GM21390 (cell line): ENCODE measurements around the gene LAMB3.

Source experiments
- ATAC-seq: cut with Tn5 transposase; IDR thresholded peaks from one replicate; pipeline ENCODE4 v1.9.1; 2021; ENCODE audit not compliant: unreplicated experiment

Gene LAMB3

DNA sequence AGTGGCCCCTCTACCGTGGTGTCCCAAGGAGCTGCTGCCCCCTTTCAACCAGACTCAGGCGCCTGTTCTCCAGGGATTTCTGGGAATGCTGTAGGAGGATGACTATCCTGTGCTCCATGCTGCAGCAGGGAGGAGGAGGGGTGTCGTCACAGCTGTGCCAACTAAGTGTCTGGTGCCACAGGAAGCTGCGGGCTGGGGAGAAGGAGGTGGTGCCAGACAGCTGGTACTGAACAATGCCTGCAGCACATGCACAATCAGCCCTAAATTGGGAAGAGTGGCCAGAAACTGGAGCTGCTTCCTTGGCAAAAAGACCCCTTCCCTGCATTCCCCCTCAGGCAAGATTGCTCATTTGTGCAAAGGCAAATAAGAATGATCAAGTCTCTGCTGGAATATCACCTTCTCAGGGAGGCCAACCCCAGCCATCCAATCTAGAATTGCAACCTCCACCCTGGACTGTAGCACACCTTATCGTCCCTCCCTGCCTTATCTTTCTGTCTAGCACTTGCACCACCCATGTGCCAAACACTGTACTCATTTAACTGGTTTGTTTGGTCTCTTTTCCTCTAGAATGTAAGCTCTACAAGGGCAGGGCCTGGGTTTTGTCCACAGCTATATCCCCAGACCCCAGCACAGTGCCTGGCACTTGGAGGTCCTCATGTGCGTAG lies 33.3 kb downstream of the LAMB3 start:
- no peak for ATAC-seq

DNA sequence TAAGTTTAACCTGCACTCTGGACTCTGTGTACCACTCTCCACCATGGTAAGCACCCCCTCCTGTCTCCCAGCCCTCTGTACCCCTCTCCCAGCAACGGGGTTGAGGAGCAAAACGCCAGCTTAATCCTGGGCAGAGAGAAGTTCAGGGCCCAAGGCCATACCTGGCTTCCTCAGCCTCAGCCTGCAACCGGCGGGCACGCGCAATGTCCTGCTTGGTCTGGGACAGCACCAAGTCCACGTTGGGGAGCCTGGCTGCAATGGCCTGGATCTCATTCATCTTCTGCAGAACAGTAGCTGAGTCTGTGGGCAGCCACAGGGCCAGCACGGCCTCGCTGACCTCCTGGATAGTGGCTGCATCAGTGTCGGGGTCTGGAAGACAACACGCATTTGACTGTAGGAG lies 33.9 kb downstream of the LAMB3 start:
- ATAC-seq: no peak

DNA sequence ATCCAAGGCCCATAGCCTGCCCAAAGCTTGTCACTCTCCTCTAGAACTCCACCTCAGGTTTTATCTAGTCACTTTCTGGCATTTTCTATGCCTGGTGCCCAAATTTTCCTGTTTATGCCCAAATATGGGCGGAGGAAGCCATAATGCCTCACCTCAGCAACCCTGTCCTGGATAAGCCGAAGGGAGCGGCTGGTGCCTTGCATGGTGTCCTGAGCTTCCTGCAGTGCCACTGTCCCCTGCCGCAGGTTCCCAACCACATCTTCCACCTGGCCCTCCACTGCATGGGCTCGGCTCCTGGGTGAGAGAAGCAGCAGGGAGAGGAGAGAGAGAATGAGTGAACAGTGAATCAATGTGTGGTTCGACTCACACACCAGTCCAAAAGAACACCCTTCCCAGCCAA lies 34.5 kb downstream of the LAMB3 start:
- no peak for ATAC-seq

DNA sequence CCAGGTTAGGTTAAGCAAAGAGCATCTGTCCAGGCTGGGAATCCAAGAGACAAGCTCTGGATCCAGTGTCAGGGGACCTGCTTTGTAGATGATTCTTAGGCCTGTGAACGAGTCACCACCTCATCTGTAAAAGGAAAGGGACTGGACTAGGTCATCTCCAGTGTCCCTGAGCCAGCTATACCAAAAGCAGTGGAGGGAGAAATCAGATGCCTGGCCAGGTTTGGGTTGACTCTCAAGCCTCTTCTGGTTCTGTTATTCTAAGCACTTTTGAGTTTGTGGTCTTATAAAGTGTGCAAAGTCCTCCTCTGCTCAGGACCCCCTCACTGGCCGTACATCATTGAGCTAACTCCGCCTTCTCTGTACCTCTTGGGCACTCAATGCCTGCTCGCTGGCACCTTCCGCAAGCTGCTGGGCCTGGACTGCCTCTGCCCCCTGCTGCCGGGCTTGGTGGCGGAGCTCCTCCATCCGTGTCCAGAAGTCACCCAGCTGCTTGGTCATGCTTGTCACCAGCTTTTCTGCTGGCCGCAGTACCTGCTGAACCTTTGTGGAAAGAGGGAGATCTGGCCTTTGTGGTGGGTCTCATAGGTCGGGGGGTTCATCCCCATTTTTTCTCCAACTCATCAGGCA lies 35.1 kb downstream of the LAMB3 start:
- ATAC-seq: no peak

DNA sequence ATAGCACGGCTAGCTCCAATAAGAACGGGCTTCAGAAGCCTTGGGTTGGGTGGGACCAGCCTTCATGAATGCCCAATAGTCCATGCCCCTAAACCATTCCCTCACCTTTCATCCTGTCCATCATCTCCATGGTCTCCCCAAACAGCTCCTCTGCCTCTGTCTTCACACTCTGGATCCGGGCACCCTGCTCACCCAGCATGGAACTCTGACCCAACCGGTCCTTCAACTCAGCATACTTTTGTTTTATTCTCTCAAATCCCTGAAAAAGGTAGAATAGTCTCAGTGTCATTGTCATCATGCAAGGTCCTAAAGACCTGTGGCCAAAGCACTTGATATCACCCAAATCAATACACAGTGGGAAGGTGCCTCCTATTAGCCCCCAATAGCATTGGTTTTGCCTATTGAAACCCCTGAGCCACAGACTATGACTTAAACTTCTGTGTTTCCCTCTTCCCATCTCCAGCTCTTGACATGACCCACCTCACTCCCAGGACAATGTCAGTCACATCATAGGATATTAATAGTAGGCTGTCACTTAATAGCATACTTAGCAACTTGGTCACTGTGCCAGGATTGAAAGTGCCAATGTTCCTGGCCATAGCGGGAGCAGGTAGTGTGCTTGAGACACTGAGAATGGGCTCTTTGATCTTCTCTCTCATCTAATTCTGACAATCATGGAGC lies 35.7 kb downstream of the LAMB3 start:
- no peak for ATAC-seq

DNA sequence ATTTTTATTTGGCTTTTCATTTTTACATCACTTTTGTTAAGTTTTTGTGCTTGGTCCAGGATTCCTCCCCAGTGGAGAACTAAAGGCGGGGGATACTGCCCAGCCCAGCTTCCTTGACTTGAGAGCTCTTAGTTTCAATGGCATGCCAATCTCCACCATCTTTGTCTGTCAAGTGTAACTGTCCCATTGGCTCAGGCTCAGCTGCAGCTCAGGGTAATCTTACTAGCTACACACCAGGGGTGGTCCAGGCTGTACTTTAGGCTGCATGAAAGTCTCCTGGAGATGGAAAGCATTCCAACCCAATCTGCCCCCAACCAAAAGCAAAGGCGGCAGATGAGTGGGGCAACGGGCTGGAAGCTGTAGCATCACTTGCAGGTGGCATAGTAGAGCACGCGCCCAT lies 37.3 kb downstream of the LAMB3 start:
- ATAC-seq: no peak

DNA sequence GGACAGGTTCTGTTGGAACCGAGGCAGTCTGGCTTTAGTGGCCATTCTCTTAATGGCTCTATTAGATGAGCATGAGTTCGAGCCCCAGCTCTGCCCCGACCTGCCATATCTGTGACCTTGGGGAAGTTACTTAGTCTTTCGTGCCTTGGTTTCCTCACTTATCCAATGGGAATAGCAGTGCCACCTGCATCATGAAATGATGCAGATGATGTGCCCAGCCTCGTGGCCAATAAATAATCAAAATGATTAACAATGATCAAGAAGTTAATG lies 38.1 kb downstream of the LAMB3 start:
- ATAC-seq: no peak

DNA sequence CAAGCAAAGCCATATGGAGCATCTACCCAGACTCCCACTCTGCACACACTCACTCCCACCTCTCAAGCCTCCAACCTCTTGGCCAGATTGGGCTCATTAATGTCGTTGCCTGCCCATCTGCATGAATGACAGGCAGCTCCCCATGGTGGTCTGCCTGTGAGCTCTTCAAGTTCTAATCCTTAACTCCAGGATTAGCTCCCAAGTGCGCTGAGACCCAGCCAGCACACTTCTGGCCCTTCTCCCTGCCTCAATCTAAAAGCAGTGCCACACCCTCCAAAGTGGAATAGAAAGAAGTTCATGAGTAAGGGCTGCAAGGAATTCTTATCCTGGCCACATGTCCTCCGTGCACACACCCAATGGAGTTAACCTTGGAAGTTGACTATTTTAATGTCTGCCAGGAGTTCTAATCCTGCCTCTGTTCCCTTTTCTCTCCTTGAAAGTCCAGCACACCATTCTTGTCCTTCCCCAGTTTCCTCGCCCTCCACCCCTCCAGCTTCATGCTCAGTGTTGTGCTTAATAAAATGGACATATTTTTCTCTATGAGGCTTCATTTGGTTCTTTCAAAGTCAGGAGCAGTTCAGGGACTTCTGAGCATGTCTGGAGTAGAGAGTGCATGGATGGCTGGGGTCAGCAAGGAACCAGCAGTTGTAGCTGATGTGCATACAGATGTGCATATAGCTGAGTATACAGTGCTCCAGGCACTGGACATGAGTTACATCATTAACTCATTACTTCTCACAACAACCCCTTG lies 38.6 kb downstream of the LAMB3 start:
- ATAC-seq: no peak

DNA sequence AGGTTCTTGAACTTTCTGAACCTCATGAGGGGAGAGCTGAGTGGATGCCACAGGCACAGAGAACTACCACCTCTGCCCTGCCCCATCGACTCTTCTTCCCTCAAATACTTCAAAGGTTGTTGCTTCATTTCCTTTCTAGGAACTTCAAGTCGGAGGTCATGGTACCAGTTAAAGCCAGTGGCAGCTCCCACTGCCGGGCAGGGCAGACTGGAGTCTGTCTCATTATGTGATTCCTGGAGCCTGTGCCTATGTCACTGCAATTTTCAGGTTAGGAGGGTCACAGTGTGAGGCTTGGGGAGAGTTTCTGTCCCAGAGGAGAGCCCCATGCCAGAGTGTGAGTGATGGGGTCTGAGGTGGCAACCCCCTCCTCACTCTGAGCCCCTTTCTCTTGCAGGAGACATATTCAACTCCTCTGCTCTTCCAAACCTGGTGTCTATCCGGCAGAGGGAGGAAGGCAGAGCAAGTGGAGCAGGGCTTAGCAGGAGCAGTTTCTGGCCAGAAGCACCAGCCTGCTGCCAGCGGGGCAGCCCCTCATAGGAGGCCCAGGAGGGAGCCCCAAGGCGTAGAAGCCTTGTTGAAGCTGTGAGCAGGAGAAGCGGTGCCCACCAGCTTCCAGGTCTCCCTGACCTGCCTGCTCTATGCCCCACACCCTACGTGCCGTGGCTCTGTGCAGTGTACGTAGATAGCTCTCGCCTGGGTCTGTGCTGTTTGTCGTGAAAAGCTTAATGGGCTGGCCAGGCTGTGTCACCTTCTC lies 39.4 kb downstream of the LAMB3 start:
- no peak for ATAC-seq

DNA sequence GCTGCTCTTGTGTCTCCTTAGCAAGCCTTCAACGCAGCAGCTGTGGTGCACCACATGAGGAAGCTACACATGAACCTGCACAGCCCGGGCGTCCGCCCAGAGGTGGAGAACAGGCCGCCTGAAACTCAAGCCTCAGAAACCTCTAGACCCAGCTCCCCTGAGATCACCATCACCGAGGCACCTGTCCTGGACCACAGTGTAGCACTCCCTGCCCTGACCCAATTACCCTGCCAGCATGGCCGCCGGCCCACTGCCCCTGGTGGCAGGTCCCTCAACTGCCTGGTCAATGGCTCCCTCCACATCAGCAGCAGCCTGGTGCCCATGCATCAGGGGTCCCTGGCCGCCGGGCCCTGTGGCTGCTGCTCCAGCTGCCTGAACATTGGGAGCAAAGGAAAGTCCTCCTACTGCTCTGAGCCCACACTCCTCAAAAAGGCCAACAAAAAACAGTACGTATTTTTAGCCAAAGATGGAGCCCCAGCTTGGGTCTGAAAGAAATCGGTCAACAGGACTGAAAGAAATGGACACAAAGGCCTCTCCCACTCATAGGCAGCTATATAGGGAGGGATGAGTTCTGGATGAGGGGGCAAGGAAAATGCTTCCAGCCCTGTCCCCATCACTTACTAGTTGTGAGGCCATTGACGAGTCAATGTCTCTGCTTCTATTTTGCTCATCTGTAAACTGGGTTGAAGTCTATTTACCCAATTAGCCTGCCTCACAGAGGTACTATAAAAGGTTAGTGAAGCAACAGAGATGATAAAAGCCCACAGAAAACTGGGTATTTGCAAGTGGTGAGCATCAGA lies 40.3 kb downstream of the LAMB3 start:
- no peak for ATAC-seq

DNA sequence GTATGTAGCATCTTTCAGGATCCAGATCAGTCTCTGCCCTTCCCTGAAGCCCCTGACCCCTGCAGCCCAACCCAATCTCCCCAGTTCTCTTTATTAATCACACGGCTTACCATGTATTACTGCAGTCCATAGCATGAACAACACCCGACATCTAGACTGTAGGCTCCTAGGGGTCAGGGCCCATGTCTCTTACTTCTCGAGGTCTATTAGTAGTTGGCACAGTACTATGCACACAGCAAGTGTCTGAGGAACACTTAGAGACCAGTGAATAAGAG lies 41.7 kb downstream of the LAMB3 start:
- ATAC-seq: no peak

DNA sequence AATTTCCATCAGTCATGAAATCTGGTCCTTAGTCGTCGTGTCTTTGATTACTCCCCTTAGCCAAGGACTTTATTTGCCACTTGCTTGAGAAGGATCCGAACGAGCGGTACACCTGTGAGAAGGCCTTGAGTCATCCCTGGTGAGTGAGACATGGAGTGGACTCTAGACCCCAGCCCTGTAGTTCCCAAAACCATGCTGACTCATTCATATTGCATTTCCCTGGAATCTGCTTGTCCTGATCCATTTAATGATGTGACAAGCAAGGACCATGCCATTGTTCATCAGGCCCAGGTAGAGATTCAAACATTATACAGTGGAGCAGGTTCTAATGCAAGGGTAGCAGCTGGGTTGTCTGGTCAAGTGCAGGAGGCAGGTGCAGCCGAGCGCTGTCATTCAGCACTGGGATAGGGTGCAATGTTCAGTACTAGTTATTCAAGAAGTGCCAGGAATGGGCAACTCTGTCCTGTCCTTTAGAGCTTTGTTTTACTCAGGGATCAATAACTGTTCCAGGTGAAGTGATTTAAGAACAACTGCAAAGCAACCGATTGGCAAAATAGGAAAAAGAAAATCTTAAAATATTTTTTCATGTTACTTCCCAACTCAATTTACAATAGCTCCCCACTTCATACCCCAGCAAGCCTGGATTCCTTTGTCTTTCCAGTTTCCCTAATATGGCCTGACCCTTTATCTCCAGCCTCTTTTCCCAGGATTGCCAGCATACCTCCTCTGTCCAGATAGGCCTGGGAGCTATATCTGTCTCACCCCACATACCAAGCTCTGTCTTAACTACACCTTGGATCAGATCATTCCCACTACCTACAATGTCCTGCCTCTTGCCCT lies 42.2 kb downstream of the LAMB3 start:
- no peak for ATAC-seq

DNA sequence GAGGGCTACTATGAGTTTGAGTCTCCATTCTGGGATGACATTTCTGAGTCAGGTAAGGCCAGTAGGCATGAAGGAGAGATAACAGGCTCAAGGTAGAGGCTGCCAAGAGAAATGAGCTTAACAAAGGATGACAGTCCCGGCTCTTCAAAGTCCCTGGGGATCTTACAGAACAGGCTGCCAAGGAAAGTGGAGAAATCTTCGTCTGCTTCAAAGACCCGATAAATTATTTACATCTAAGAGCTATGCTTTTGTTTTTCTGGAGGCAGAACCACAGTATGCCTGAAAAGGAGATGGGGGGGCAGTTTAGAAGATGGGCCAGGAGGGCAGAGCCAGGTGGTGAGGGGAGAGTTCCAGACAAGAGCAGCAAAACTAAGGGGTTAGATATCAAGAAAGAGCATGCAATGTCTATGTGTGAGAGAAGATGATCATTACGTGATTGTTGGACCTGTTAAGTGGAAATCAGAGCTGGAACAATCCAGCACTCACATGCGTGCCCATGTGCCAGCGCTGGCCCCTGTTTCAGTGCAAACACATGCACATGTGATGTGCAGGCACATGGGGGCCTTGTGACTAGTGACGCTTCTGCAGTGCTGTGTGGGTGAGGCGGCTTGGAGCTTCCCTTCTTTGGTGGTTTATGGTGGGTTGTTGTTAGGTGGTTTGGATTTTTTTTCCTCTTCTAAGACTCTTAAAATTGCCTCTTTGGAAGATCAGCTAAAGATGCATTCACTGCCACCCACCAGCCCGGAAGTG lies 43.0 kb downstream of the LAMB3 start:
- no peak for ATAC-seq

DNA sequence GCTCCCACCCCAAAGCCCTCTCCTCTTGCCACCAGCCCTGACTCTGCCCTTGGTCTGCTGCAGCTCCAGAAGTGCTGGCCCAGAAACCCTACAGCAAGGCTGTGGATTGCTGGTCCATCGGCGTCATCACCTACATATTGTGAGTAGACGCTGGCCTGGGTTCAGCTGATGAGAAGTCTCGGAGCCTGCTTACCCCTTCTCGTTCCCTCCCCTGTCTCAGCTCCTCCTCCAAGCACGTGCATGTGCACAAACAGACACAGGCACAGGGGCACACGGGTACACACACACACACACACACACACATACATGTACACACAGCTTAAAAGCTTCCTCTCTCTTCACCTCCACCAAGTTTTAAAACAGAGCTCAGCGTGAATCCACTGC lies 44.4 kb downstream of the LAMB3 start:
- ATAC-seq: peak; percentile 15

DNA sequence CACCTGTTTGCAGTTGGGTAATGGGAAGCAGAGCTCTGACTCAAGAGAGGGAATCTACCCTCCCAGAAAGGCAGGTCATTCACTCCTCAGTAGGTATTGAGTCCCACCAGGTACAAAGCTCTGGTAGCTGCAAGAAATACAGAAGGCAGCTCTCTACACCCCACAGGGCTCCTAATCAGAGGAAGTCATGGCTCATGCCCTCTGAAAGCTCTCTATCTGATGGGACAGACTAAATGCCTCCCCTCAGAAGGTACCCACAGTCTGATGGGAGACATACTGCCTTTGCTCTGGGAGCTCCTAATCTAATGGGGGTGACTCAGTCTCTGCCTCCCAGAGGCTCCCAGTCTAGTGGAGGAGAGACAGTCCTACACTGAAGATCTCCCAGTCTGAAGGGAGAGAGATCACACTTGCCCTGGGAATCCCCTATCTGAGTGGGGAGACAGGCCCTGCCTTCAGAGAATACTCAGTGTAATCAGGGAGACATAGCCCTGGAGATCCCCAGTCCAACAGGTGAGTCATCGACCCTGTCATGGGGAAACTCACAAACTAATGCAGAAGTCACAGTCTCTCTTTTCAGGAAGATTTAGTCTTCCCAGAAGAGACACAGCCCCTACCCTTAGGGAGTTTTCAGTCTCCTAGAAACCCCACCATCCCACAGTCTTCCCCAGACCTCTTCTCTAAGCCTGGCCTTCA lies 45.0 kb downstream of the LAMB3 start:
- ATAC-seq: peak; percentile 77

DNA sequence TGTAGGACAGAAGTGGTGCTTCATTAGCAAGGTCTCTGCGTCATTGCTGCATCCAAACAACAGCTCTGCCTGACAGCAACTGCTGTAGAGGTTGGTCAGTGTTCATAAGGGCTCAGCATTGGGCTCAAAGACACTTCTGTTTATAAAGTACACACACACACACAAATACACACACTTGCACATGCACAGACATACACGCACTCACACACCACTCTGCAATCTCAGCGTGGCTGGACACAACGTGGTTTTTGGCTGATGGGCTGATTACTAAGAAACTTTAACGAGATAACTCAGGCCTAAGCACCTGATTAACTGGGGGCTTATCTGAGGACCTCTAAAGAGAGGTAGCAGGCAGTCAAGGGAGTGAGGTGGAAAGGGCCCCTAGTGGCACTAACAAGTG lies 48.3 kb downstream of the LAMB3 start:
- ATAC-seq: no peak

DNA sequence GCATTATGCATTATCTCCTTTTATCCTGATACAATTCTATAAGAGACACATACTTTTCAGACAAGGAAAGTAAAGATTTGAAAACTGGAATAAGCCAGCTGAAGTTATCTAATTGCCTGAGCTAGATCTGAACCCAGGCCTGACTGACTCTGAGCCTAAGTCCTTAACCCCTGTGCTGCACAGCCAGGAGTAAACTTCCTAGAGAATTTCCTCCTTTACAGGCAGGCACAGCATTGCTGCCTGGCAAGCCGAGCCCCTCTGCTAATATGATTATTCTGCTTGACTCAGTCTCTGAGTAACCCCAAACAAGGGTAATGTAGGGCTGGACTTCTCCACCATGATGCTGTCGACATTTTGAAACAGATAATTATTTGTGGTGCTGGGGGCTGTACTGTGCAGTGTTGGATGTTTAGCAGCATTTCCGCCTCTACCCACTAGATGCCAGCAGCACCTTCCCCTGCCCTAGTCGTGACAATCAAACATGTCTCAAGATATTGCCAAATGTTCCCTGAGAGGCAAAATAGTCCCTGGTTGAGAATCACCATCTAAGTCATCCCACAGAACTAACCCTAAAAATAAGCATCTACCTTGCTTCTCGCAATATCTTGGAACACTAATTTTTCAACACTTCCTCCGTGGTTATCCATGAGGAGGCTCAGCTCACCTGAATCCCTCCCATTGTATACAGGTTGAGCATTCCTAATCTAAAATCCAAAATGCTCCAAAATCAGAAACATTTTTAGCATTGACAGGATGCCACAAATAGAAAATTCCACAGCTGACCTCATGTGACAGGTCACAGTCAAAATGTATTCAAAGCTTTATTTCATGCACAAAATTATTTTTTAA lies 50.2 kb downstream of the LAMB3 start:
- no peak for ATAC-seq

DNA sequence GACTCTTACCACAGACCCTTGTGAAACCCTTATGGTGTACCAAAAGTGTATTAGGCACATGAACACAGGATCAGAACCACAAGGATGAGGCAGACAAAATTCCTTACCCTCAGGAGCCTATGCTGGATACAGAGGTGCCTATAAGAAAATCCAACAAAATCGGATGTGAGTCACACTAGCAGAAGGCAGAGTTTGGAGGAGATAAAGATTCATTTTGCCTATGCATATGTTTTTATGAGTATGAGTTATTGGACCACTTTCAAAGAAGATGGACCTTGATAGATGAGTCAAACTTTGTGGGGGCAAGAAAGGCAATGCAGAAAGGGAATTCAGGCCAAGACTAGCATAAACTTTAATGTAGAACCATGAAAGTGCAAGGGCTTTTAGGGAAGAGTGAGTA lies 51.7 kb downstream of the LAMB3 start:
- ATAC-seq: no peak
